Stimulated activated CD8-positive, alpha-beta memory T cell treated with anti-CD3 and anti-CD28 coated beads, Interleukin-2, amount 100 ng/mL, for 48 hours (primary cell): ENCODE data around the gene TRNP1.

ENCODE experiments used
- DNase-seq, 2 donors: peaks; one replicate each; pipeline ENCODE4 v3.0.0-alpha.2; 2020; ENCODE audit warnings: low read depth in 2 of 2

The TRNP1 gene

GRCh38 chr1:27026621-27027574 is 33.4 kb downstream of the TRNP1 start:
- DNase-seq, result no peak

GRCh38 chr1:27027575-27028250 is 34.2 kb downstream of the TRNP1 start:
- no peak for DNase-seq

- no peak for DNase-seq
Measured at GRCh38 chr1:27029517-27029916, 36.0 kb downstream of the TRNP1 start.

GRCh38 chr1:27031235-27032118 is 38.0 kb downstream of the TRNP1 start:
- no peak for DNase-seq

GRCh38 chr1:27032119-27032461 is 38.6 kb downstream of the TRNP1 start:
- DNase-seq, result no peak

- DNase-seq, result no peak
Measured at GRCh38 chr1:27033043-27033746, 39.7 kb downstream of the TRNP1 start.

GRCh38 chr1:27035344-27035743 is 41.9 kb downstream of the TRNP1 start:
- DNase-seq, result no peak

GRCh38 chr1:27036718-27037117 is 43.2 kb downstream of the TRNP1 start:
- no peak for DNase-seq

GRCh38 chr1:27037518-27037917 is 44.0 kb downstream of the TRNP1 start:
- DNase-seq, result no peak

- no peak for DNase-seq
Measured at GRCh38 chr1:27038020-27038419, 44.5 kb downstream of the TRNP1 start.

GRCh38 chr1:27042670-27043069 is 49.2 kb downstream of the TRNP1 start:
- no peak for DNase-seq

GRCh38 chr1:27044613-27045151 is 51.2 kb downstream of the TRNP1 start:
- peak; percentile 77 to 85 for DNase-seq

GRCh38 chr1:27045973-27046558 is 52.6 kb downstream of the TRNP1 start:
- peak; percentile 34 to 57 for DNase-seq

GRCh38 chr1:27047914-27048313 is 54.4 kb downstream of the TRNP1 start:
- DNase-seq, result no peak

- no peak for DNase-seq
Measured at GRCh38 chr1:27049100-27049499, 55.6 kb downstream of the TRNP1 start.

GRCh38 chr1:27049607-27050006 is 56.1 kb downstream of the TRNP1 start:
- no peak for DNase-seq
